Ovary (tissue), 3 donors: Measurements from ENCODE around the gene BMPER.

Experiments used
- POLR2A ChIP-seq: fragments of 450-650 bp; IDR thresholded peaks from one replicate; pipeline ENCODE4 v1.6.1; 2017; ENCODE audit warnings: antibody characterized with exemption, mild to moderate bottlenecking, moderate library complexity
- TF ChIP-seq, protein P1 (sequence below), 3 donors: fragments of 450-650 bp in 2 of 3; fragments of 200-600 bp in 1 of 3; IDR thresholded peaks; one replicate each; pipeline versions ENCODE4 v1.5.1 to v1.8.0; 2016 to 2022; ENCODE audit warnings: antibody characterized with exemption in 3 of 3, mild to moderate bottlenecking in 1 of 3
- donor health status: DM: no; HTN: no; CAD: no.

DNA sequence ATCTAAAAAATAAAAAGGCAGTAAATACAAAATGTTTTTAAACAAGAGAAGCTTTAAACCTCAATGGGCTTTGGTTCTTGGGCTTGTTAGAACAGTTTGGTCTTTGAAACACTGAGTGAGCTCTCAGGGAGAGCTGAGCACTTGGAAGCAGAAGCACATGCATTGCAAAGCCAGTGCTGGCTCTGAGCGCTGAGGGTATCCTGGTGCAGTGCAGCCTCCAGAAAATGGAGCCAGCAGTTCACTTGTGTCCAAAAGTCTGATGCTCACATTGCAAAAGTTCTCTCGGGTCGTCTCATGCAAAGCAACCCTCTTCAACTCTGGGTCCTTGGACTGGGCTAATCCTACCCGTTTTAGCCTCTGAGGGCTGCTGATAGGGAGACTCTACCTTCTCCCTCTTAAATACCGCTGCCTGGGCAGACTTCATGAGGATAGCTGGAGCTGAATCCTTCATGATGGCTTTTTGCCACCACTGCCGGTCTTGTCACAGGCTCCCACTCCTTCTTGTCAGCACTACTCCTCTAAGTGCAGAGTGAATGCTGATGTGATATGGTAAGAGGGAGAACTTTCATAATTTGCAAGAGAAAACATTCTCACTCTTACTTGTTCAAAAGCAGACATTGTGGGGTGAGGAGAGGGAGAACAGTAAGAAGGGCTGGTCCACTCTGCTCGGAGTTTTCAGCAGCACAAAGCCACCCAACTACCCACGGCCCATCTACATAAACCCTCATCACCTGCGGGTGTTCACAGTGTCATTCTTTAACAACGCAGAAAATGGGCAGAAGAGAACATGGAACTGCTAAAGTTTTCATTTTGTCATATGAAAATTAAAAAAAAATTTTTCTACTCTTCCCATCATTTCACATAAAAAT is 42.2 kb upstream of the BMPER start:
- no peak for TF ChIP-seq POLR2A
- TF ChIP-seq, protein P1, sequence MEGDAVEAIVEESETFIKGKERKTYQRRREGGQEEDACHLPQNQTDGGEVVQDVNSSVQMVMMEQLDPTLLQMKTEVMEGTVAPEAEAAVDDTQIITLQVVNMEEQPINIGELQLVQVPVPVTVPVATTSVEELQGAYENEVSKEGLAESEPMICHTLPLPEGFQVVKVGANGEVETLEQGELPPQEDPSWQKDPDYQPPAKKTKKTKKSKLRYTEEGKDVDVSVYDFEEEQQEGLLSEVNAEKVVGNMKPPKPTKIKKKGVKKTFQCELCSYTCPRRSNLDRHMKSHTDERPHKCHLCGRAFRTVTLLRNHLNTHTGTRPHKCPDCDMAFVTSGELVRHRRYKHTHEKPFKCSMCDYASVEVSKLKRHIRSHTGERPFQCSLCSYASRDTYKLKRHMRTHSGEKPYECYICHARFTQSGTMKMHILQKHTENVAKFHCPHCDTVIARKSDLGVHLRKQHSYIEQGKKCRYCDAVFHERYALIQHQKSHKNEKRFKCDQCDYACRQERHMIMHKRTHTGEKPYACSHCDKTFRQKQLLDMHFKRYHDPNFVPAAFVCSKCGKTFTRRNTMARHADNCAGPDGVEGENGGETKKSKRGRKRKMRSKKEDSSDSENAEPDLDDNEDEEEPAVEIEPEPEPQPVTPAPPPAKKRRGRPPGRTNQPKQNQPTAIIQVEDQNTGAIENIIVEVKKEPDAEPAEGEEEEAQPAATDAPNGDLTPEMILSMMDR (IDR thresholded peaks at IDR 0.05) = no peak
